H1 (cell line): ENCODE measurements around the gene FOXL2. TPM values are rescaled to one million over a fixed set of nuclear protein-coding genes. Genes with fewer than 3 reads are reported as not detected.

ENCODE experiments used
- BRCA1 ChIP-seq: IDR thresholded peaks from 2 replicates; pipeline ENCODE4 v1.6.1; 2012; ENCODE audit warnings: low read depth, low read length, improper control_type of control experiment
- CHD1 ChIP-seq: IDR thresholded peaks from 2 replicates; pipeline ENCODE4 v1.6.1; 2012; ENCODE audit warnings: low read depth, low read length, improper control_type of control experiment
- CREB1 ChIP-seq: IDR thresholded peaks from 2 replicates; pipeline ENCODE4 v1.6.1; 2012; ENCODE audit warnings: inconsistent platforms
- EP300 ChIP-seq, 2 experiments: IDR thresholded peaks; 1 replicate in 1 of 2; 2 replicates in 1 of 2; pipeline ENCODE4 v1.6.1; 2011 to 2012; ENCODE audit warnings: low read depth in 2 of 2, low read length in 2 of 2, mild to moderate bottlenecking in 2 of 2, borderline replicate concordance in 1 of 2, inconsistent platforms in 1 of 2, moderate library complexity in 1 of 2
- GABPA ChIP-seq: IDR thresholded peaks from 2 replicates; pipeline ENCODE4 v1.6.1; 2011; ENCODE audit warnings: mild to moderate bottlenecking, low read length, moderate library complexity, borderline replicate concordance; ENCODE audit not compliant: insufficient read depth
- HDAC2 ChIP-seq, 2 experiments: fragments of 300-600 bp in 1 of 2; sonication (generic) in 1 of 2; IDR thresholded peaks; 2 replicates each; pipeline ENCODE4 v1.6.1; 2011 to 2012; ENCODE audit warnings: low read depth in 2 of 2, low read length in 2 of 2, mild to moderate bottlenecking in 2 of 2, moderate library complexity in 2 of 2, borderline replicate concordance in 1 of 2, inconsistent platforms in 1 of 2
- RFX5 ChIP-seq: IDR thresholded peaks from 2 replicates; pipeline ENCODE4 v1.6.1; 2011; ENCODE audit warnings: low read depth, low read length, improper control_type of control experiment, borderline replicate concordance
- SUZ12 ChIP-seq: fragments of 200-600 bp; sonication (generic); IDR thresholded peaks from 2 replicates; pipeline ENCODE4 v1.6.1; 2012; ENCODE audit warnings: mild to moderate bottlenecking, inconsistent platforms, low read length, moderate library complexity, mixed read lengths
- TAF1 ChIP-seq: IDR thresholded peaks from 2 replicates; pipeline ENCODE4 v1.6.1; 2011; ENCODE audit warnings: mild to moderate bottlenecking, low read depth, low read length
- polyA plus RNA-seq, 7 experiments: library from polyadenylated mRNA; depleted of rRNA in 3 of 7; stranded (reverse) in 5 of 7; unstranded in 2 of 7; fragments of >200 nt in 5 of 7; fragments of 200-250 nt in 2 of 7; gene quantifications; 1 replicate in 5 of 7; 2 replicates in 1 of 7; 4 replicates in 1 of 7; pipeline versions ENCODE4 v1.2.1 to v1.2.3, GENCODE V29; 2011 to 2013; ENCODE audit warnings: missing spikeins in 2 of 7, mixed read lengths in 2 of 7
- total RNA-seq: library from RNA; stranded (reverse); fragmentation: NEBNext Ultra II Directional; extraction: Animal tissue kit (Norgen Biotek cat#: 25700); gene quantifications from 2 replicates; pipeline ENCODE4 v1.2.1, GENCODE V29; 2021

FOXL2 gene
- total and polyA plus RNA-seq, 2 of the 8 experiments (the other 6 are each of a cell fraction or from before 2014, with no cell fraction given) = 0.59 to 2.4 TPM

- TF ChIP-seq GABPA (no peak), CHD1 (no peak), BRCA1 (no peak), RFX5 (no peak), CREB1 (no peak; the same call in 1 of the 2 replicates), SUZ12 (no peak), EP300 (IDR thresholded peaks at IDR 0.05; ENCODE audit: borderline replicate concordance in 1 of 2, low read depth in 2 of 2, low read length in 2 of 2) (no peak), HDAC2 (IDR thresholded peaks at IDR 0.05; ENCODE audit: borderline replicate concordance in 1 of 2, low read depth in 2 of 2, low read length in 2 of 2) (0 out of 4 replicates have a peak, but pooled peaks of 1 of the 2 experiments have one; percentile 23), TAF1 (no peak; the same call in 1 of the 2 replicates)
Observed at GRCh38 chr3:138935863-138936740, 10.8 kb downstream of the FOXL2 start (continued).
